GM19099 (cell line): ENCODE measurements around the gene HMCN1.

ENCODE experiments used
- POLR2A ChIP-seq: IDR thresholded peaks from 3 replicates; pipeline ENCODE4 v1.6.1; 2011; ENCODE audit warnings: low read depth; ENCODE audit not compliant: insufficient read length; ENCODE audit errors: extremely low read depth

HMCN1 gene

GRCh38 chr1:185786524-185786923, 52.3 kb downstream of the HMCN1 start:
- TF ChIP-seq POLR2A, result no peak

GRCh38 chr1:185787238-185787637, 53.0 kb downstream of the HMCN1 start:
- TF ChIP-seq POLR2A, result no peak

GRCh38 chr1:185788386-185788785, 54.2 kb downstream of the HMCN1 start:
- no peak for TF ChIP-seq POLR2A

- TF ChIP-seq POLR2A, result no peak
These were observed 55.5 kb downstream of the HMCN1 start for GRCh38 chr1:185789501-185790193.

- no peak for TF ChIP-seq POLR2A
These were observed 56.1 kb downstream of the HMCN1 start for GRCh38 chr1:185790194-185790735.

- no peak for TF ChIP-seq POLR2A
These were observed 57.8 kb downstream of the HMCN1 start for GRCh38 chr1:185792040-185792439.

- TF ChIP-seq POLR2A, result no peak
These were observed 61.0 kb downstream of the HMCN1 start for GRCh38 chr1:185795181-185795580.

GRCh38 chr1:185798505-185798904, 64.3 kb downstream of the HMCN1 start:
- no peak for TF ChIP-seq POLR2A

- TF ChIP-seq POLR2A, result no peak
These were observed 69.0 kb downstream of the HMCN1 start for GRCh38 chr1:185803241-185803640.

GRCh38 chr1:185804206-185804605, 70.0 kb downstream of the HMCN1 start:
- TF ChIP-seq POLR2A, result no peak

GRCh38 chr1:185804608-185805007, 70.4 kb downstream of the HMCN1 start:
- no peak for TF ChIP-seq POLR2A

- no peak for TF ChIP-seq POLR2A
These were observed 73.1 kb downstream of the HMCN1 start for GRCh38 chr1:185807275-185807674.

- no peak for TF ChIP-seq POLR2A
These were observed 74.4 kb downstream of the HMCN1 start for GRCh38 chr1:185808631-185809030.

GRCh38 chr1:185811073-185811709, 77.0 kb downstream of the HMCN1 start:
- TF ChIP-seq POLR2A, result no peak

GRCh38 chr1:185812934-185813333, 78.7 kb downstream of the HMCN1 start:
- TF ChIP-seq POLR2A, result no peak

GRCh38 chr1:185813401-185813979, 79.3 kb downstream of the HMCN1 start:
- TF ChIP-seq POLR2A, result no peak

GRCh38 chr1:185816460-185816859, 82.3 kb downstream of the HMCN1 start:
- TF ChIP-seq POLR2A, result no peak

- TF ChIP-seq POLR2A, result no peak
These were observed 85.6 kb downstream of the HMCN1 start for GRCh38 chr1:185819798-185820197.
